Nephron progenitor cell (in vitro differentiated cells): Measurements from ENCODE around the gene ATAD3B.
"Not testable (repeated sequence)": the region's sequence is repeated elsewhere in the genome, so short reads cannot be mapped to it uniquely, and the experiment has no call there.

ENCODE experiments used
- DNase-seq: peaks from one replicate; pipeline ENCODE4 v3.0.0; 2021
- H3K27ac Mint-ChIP-seq: 2 replicates; pipeline ENCODE4 v1.8.0; 2021; ENCODE audit warnings: mild to moderate bottlenecking, moderate library complexity, mixed read lengths
- H3K27me3 Mint-ChIP-seq: 2 replicates; pipeline ENCODE4 v1.8.0; 2021; ENCODE audit warnings: mild to moderate bottlenecking, low read depth, mixed read lengths; ENCODE audit not compliant: poor library complexity
- H3K36me3 Mint-ChIP-seq: 2 replicates; pipeline ENCODE4 v1.8.0; 2021; ENCODE audit warnings: low read depth, mixed read lengths
- H3K4me1 Mint-ChIP-seq: 2 replicates; pipeline ENCODE4 v1.8.0; 2021; ENCODE audit warnings: mixed read lengths
- H3K4me3 Mint-ChIP-seq: 2 replicates; pipeline ENCODE4 v1.8.0; 2021; ENCODE audit warnings: mild to moderate bottlenecking, moderate library complexity, mixed read lengths
- H3K9me3 Mint-ChIP-seq: 2 replicates; pipeline ENCODE4 v1.8.0; 2021; ENCODE audit warnings: mild to moderate bottlenecking, moderate library complexity, mixed read lengths
- TF ChIP-seq, protein P1 (sequence below): fragments of 200-600 bp; sonication (generic); IDR thresholded peaks from 2 replicates; pipeline ENCODE4 v1.5.0; 2021; ENCODE audit warnings: antibody characterized with exemption

ATAD3B gene

DNA sequence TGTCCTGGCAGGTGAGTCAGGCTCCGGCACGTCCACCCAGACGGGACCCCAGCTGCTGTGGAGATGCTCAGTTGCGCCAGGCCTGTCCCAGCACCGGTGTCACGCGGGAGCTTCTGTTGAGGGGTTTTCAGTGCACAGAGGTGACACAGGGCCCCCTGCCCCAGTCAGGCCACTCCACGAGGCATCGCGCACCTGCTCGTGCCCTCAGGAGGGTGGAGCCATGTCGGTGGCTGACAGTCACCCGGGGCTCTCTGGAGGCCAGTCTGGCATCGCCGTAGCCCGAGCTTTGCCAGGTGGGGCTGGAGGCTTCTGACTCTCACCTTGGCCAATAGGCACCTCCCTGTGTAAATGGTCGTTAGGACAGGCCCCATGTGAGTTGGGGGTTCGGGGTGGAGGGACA, 57.8 kb downstream of the ATAD3B start:
- H3K4me3 Mint-ChIP-seq: no peak overlapping the region
- no peak overlapping the region for H3K27ac Mint-ChIP-seq
- H3K36me3 Mint-ChIP-seq: peaks cover 49% of the 10 kb centered on the region
- no peaks in the 10 kb centered on the region for H3K27me3 Mint-ChIP-seq
- DNase-seq: no peak
- peaks cover 22% of the 10 kb centered on the region for H3K9me3 Mint-ChIP-seq
- H3K4me1 Mint-ChIP-seq: no peaks in the 10 kb centered on the region
- TF ChIP-seq, protein P1, sequence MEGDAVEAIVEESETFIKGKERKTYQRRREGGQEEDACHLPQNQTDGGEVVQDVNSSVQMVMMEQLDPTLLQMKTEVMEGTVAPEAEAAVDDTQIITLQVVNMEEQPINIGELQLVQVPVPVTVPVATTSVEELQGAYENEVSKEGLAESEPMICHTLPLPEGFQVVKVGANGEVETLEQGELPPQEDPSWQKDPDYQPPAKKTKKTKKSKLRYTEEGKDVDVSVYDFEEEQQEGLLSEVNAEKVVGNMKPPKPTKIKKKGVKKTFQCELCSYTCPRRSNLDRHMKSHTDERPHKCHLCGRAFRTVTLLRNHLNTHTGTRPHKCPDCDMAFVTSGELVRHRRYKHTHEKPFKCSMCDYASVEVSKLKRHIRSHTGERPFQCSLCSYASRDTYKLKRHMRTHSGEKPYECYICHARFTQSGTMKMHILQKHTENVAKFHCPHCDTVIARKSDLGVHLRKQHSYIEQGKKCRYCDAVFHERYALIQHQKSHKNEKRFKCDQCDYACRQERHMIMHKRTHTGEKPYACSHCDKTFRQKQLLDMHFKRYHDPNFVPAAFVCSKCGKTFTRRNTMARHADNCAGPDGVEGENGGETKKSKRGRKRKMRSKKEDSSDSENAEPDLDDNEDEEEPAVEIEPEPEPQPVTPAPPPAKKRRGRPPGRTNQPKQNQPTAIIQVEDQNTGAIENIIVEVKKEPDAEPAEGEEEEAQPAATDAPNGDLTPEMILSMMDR: no peak

DNA sequence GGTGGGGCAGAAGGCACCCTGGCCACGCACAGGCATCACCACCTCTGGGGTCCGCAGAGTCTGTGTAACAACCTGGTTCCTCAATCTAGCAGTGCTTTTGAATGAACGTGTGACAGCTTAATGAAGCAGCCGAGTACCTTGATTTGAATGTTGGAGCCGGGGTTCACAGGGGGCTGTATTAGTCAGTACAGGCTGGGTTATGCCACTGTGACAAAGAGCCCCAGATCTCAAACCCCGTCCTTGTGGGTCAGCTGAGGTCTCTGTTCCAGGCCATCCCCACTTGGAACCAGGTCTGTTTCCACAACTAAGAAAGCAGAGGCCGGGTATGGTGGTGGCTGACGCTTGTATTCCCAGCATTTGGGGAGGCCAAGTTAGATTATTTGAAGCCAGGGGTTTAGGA, 58.4 kb downstream of the ATAD3B start:
- TF ChIP-seq, protein P1: no peak
- Mint-ChIP-seq H3K9me3 (peaks cover 22% of the 10 kb centered on the region), H3K27ac (no peak overlapping the region), H3K36me3 (peaks cover 49% of the 10 kb centered on the region), H3K4me3 (no peak overlapping the region), H3K4me1 (no peaks in the 10 kb centered on the region), H3K27me3 (no peaks in the 10 kb centered on the region)
- DNase-seq: no peak

DNA sequence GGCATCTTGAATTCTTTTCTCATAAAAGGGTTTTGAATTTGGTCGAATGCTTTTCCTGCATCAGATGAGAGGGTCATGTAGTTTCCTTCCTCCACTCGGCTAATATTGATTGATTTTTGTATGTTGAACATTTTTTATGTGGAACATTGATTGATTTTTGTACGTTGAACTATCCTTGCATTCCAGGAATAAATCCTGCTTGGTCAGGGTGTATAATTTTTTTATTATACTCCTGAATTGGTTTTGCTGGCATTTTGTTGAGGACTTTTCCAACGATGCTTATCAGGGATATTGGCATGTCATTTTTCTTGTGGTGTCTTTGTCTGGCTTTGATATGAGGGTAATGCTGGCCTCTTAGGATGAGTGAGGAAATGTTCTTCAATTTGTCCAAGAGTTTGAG, 60.4 kb downstream of the ATAD3B start:
- Mint-ChIP-seq H3K9me3 (peaks cover 22% of the 10 kb centered on the region), H3K4me1 (no peaks in the 10 kb centered on the region), H3K4me3 (no peak overlapping the region), H3K27me3 (no peaks in the 10 kb centered on the region), H3K36me3 (peaks cover 49% of the 10 kb centered on the region), H3K27ac (no peak overlapping the region)
- TF ChIP-seq, protein P1: no peak
- no peak for DNase-seq

DNA sequence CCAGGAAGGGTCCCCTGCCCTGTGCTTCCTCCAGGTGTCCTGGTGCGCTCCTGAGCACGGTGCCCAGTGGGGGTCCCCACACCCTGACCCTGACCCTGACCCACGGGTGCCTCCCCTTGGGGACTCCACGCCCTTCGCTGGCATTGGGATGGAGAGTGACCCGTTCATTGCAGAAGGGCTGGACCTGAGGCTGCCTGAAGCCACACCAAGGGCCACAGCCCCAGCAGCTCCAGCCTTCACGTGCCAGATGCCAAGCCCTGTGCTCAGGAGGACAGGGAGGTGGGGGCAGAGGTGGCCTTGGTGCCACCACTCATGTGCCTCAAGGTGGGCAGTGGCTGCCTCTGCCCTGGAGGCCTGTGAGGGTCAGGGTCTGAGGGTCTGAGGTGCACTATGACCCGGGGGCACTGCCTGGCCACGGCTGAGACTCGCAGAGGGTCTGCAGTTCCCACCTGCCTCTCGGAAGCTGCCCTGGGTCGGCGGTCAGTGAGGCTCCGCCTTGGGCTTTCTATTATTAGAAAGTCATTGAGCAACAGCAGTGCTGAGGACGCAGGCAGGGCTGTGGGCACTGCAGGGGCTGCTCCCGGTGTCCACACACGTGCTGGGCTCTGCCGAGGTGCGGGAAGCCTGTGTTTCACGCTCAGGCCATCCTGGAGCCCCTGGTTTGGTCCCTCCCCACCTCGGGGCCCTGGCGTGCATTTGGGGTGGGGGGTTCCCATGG, 61.8 kb downstream of the ATAD3B start:
- H3K4me3 Mint-ChIP-seq, H3K27ac Mint-ChIP-seq, DNase-seq, H3K4me1 Mint-ChIP-seq, H3K27me3 Mint-ChIP-seq: not testable (repeated sequence)
- peaks cover 39% of the 10 kb centered on the region for H3K36me3 Mint-ChIP-seq
- H3K9me3 Mint-ChIP-seq: peaks cover 22% of the 10 kb centered on the region

DNA sequence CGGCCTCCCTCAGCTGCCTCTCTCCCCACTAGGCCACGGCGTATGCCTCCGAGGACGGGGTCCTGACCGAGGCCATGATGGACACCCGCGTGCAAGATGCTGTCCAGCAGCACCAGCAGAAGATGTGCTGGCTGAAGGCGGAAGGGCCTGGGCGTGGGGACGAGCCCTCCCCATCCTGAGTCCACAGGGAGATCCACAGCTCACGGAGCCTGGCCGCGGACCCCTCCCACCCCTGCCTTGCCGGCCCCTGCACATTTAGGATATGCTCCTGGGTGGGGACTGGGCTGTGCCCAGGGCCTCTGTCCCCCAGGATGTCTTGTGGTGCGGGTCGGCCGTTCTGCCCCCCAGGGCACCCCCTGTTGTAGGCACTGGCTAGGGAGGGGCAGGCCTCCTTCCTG, 62.3 kb downstream of the ATAD3B start:
- Mint-ChIP-seq H3K9me3 (peaks cover 22% of the 10 kb centered on the region), H3K36me3 (peaks cover 37% of the 10 kb centered on the region)
- not testable (repeated sequence) for DNase-seq, H3K27ac Mint-ChIP-seq, H3K27me3 Mint-ChIP-seq, H3K4me1 Mint-ChIP-seq, H3K4me3 Mint-ChIP-seq

DNA sequence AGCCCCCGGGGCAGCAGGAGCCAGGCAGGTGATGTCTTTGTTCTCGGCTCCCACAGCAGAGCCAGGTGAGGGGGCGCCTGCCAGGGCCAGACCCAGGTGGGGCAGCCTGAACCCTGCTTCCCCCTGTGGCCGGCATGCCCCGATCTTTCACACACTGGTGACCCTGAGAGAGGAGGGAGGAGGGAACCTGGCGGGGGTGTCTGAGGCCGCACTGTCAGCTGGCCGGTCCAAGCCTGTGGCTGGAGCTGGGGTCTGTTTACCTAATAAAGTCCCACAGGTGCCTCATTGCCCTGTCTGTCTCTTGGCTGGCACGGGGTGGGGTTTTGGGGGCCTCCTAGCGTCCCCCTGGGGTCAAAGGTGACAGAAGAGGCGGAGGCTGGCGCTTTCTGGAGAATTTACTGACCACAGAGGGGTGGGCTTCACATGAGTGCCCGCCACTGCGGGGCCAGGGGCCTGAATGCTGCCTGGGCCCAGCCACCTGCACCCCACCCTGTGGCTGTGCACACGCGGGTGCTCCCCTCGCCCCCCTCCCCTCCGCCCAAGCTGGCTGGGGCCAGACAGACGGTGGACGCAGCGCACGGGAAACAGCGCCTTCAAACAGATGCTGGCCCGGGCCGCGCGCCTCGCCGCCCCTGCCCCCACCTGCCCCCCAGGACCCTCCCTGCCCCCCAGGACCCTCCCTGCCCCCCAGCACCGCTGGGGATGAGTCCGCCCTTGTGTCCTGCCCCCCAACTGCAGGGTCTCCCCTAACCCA, 63.0 kb downstream of the ATAD3B start:
- H3K36me3 Mint-ChIP-seq: peaks cover 32% of the 10 kb centered on the region
- no peak overlapping the region for H3K4me3 Mint-ChIP-seq
- no peak overlapping the region for H3K27ac Mint-ChIP-seq
- DNase-seq: no peak
- peaks cover 6% of the 10 kb centered on the region for H3K4me1 Mint-ChIP-seq
- peaks cover 22% of the 10 kb centered on the region for H3K9me3 Mint-ChIP-seq
- TF ChIP-seq, protein P1: no peak
- H3K27me3 Mint-ChIP-seq: no peaks in the 10 kb centered on the region
